OCI-LY7 (cell line): Measurements from ENCODE around the gene COG4.

Experiments
- EZH2phosphoT487 ChIP-seq: fragments of 200-600 bp; sonication (generic); IDR thresholded peaks from 2 replicates; pipeline ENCODE4 v1.6.1; 2018; ENCODE audit warnings: low read depth, borderline replicate concordance, mild to moderate bottlenecking, mixed run types, antibody characterized with exemption, low read length, moderate library complexity, mixed read lengths
- TF ChIP-seq, protein P1 (sequence below): fragments of 200-600 bp; sonication (generic); conservative IDR thresholded peaks from 2 replicates; pipeline ENCODE4 v1.5.1; 2014; ENCODE audit warnings: mild to moderate bottlenecking, antibody characterized with exemption, low read length, moderate library complexity, mixed read lengths

DNA sequence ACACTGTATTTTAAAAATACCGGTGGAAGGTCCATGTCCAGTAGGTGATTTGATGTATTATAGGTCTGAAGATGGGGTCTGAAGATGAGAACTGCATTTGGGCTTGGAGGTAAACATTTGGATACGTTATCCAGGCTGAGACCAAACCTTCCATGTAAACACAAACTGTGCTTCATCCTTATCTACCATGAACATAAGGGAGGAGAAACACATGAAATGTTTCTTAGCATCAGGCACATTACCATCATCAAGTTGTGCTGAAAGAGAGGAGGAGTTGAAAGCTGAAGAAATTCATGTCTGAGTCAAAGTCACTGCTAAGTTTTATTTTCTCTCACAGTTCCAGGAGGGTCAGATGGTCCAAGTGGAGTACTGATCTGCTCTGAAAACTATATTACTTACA, 11.6 kb upstream of the COG4 start:
- TF ChIP-seq, protein P1, sequence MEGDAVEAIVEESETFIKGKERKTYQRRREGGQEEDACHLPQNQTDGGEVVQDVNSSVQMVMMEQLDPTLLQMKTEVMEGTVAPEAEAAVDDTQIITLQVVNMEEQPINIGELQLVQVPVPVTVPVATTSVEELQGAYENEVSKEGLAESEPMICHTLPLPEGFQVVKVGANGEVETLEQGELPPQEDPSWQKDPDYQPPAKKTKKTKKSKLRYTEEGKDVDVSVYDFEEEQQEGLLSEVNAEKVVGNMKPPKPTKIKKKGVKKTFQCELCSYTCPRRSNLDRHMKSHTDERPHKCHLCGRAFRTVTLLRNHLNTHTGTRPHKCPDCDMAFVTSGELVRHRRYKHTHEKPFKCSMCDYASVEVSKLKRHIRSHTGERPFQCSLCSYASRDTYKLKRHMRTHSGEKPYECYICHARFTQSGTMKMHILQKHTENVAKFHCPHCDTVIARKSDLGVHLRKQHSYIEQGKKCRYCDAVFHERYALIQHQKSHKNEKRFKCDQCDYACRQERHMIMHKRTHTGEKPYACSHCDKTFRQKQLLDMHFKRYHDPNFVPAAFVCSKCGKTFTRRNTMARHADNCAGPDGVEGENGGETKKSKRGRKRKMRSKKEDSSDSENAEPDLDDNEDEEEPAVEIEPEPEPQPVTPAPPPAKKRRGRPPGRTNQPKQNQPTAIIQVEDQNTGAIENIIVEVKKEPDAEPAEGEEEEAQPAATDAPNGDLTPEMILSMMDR: no peak
- no peak for TF ChIP-seq EZH2phosphoT487
